Coronary artery (tissue), 2 donors: ENCODE measurements around the gene FGD5.

Source experiments
- DNase-seq: peaks from one replicate; pipeline ENCODE4 v3.0.0-alpha.2; 2017; ENCODE audit warnings: low spot score
- H3K27ac ChIP-seq, 2 donors: fragments of 200-600 bp; sonication (generic); one replicate each; pipeline ENCODE4 v1.5.1; 2016 to 2019
- H3K4me3 ChIP-seq: fragments of 200-600 bp; sonication (generic); 2 replicates; pipeline ENCODE4 v1.5.1; 2016; ENCODE audit warnings: mild to moderate bottlenecking, moderate library complexity
- TF ChIP-seq, protein P1 (sequence below): fragments of 200-600 bp; sonication (generic); IDR thresholded peaks from one replicate; pipeline ENCODE4 v1.5.1; 2019; ENCODE audit warnings: antibody characterized with exemption

Gene FGD5

DNA sequence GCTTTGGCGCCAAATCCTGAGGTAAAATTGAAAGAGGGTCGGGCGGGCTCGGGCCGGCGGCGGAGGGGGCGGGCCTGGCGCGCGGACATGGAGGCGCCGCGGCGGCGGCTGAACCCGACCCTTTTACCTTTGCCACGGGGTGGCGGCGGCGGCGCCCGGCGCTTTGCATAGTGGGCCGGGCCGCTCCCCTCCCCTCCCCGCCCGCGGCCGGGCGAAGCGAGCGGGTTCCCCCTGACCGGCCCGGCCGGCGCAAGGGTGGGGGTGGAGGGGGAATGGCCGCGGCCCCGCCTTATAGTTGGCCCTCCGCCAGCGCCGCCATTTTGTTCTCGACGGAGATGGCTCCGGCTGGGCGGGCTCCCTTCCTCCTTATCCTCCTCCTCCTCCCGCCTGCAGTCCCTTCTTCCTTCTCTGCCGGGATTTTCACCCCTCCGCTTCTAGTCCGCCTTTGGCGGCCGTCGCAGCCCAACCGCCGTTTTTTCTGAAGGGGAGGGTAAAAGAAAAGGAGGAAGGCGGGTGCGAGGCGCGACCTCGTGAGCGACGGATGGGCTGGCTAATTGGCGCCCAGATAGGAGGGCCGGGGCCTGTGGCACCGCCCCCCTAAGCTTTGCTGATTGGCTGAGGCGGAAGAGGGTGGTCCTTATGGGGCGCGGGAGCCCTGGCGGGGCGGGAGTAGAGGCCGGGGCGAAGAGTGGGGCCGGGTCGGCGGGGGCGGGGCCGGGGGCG is 129.3 kb downstream of the FGD5 start:
- TF ChIP-seq, protein P1, sequence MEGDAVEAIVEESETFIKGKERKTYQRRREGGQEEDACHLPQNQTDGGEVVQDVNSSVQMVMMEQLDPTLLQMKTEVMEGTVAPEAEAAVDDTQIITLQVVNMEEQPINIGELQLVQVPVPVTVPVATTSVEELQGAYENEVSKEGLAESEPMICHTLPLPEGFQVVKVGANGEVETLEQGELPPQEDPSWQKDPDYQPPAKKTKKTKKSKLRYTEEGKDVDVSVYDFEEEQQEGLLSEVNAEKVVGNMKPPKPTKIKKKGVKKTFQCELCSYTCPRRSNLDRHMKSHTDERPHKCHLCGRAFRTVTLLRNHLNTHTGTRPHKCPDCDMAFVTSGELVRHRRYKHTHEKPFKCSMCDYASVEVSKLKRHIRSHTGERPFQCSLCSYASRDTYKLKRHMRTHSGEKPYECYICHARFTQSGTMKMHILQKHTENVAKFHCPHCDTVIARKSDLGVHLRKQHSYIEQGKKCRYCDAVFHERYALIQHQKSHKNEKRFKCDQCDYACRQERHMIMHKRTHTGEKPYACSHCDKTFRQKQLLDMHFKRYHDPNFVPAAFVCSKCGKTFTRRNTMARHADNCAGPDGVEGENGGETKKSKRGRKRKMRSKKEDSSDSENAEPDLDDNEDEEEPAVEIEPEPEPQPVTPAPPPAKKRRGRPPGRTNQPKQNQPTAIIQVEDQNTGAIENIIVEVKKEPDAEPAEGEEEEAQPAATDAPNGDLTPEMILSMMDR = no peak
- Histone ChIP-seq H3K4me3 (peak overlapping the region; percentile 92), H3K27ac (peak overlapping the region; percentile 94 to 95)
- peak; percentile 98 for DNase-seq

DNA sequence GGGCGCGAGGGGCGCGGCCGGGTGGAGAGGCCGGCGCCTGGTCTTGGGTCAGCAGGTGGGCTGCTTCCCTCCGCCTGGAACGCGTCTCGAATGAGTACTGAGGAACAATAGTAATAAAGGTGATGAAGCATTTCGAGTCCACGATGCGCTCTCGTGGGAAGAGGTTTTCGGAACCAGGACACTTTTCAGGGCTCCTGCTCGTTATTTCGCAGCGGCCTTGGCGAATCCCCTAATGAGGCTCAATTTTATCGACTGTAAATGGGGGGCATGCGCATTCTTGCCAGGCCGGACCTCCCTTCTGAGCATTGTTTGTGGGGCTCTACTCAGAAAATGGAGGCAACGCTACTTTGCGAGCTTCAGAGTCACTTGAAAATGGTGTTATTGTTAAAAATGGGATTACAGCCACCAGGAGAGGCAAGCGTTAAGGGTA is 129.9 kb downstream of the FGD5 start:
- TF ChIP-seq, protein P1 = no peak
- no peak for DNase-seq
- Histone ChIP-seq H3K4me3 (peak overlapping the region; percentile 92), H3K27ac (peak overlapping the region; percentile 94 to 95)

DNA sequence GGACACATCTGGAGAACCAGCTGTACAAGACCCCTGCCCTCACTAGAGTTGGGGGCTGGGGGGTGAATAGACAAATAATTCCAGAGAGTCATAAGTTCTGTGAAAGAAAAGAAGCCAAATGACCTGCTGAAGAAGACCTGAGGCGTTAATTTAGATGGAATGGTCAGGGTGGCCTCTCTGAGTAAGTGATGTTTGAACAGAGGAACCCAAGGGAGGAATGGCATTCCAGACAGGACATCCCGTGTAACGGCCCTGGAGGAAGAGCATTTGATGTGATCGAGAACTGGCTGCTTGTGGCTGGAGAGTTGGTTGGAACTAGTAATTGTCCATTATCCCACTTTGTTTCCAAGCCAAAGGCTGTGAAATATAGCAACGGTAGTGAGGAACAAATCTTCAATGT is 130.4 kb downstream of the FGD5 start:
- DNase-seq = no peak
- TF ChIP-seq, protein P1 = no peak
- H3K27ac ChIP-seq = peak overlapping the region; percentile 94 to 95
- peak overlapping the region; percentile 92 for H3K4me3 ChIP-seq

DNA sequence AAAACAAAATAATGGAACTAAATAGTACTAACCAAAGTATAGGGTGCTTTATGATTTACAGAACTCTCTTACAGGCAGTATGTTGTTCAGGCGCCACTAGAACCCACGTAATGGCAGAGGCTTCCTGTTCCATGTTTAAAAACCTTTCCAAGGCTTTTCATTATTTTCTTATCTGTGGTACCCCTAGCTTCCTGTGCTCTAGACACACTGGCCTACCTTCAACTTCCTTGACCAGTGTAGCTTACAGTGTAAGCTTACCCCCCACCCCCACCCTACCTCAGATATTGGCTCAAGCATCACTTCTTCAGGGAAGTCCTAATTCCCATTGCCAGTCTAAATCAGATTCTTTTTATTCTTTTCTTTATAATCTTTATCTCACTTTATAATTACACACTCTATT is 131.5 kb downstream of the FGD5 start:
- TF ChIP-seq, protein P1 = no peak
- Histone ChIP-seq H3K4me3 (no peak overlapping the region), H3K27ac (no peak overlapping the region)
- no peak for DNase-seq

DNA sequence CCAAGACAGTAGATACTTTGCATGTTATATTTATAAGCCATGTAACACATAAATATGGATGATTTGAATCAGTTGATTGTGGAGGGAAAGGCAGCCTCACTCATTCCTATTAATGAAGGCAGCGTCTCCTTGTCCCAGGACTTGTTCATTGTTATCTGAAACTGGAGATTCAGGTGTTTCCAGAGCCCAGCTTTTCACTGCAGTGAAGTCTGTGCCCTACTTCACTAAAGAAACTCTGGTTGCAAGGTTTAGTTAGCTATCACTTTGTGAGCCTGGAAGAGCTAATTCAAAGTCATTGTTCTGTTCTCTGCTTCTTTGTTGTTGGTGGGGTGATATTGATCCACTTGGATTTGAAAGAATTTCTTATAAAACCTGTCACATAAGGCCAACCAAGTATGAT is 138.4 kb downstream of the FGD5 start:
- Histone ChIP-seq H3K4me3 (no peak overlapping the region), H3K27ac (no peak overlapping the region)
- DNase-seq = no peak
- TF ChIP-seq, protein P1 = no peak

DNA sequence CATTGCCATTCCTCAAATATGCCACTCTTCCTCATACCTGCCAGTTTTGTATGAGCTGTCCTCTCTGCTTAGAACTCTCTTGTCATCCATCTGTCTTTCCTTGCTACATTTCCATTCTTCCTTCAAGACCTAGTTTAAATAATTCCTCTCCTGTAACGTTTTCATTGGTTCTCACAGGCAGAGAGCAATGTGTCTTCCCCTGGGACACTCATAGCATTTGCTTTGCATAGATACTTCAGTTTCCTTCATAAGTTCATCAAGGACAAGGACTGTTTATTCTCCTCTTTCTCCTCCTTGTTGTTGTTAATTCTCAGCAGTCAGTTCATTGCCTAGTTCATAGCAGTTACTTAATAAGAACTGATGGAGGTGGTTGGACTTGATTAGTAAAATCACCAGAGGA is 139.2 kb downstream of the FGD5 start:
- no peak overlapping the region for H3K27ac ChIP-seq

More for the DNA sequence above, 139.2 kb downstream of the FGD5 start:
- no peak overlapping the region for H3K4me3 ChIP-seq
- TF ChIP-seq, protein P1 = no peak
- no peak for DNase-seq
